Tibial nerve (tissue), 4 donors: ENCODE results near the gene CLDN11. TPM values are rescaled to one million over a fixed set of nuclear protein-coding genes. Genes with fewer than 3 reads are reported as not detected.
A peak's percentile ranks its signal among the peaks of the same experiment; 100 is the strongest.

ENCODE experiments used
- DNase-seq, 2 donors: peaks; one replicate each; pipeline ENCODE4 v3.0.0-alpha.2; 2019; ENCODE audit warnings: low spot score in 2 of 2
- H3K27ac ChIP-seq, 4 donors: fragments of 200-600 bp; sonication (generic) in 3 of 4; one replicate each; pipeline ENCODE4 v1.5.1; 2017 to 2019; ENCODE audit warnings: mild to moderate bottlenecking in 1 of 4
- H3K27me3 ChIP-seq, 2 donors: fragments of 200-600 bp; sonication (generic) in 1 of 2; one replicate each; pipeline versions ENCODE4 v1.5.1 to v1.6.0; 2017 to 2019
- H3K36me3 ChIP-seq, 3 donors: fragments of 200-600 bp; sonication (generic); one replicate each; pipeline ENCODE4 v1.5.1; 2018 to 2019
- H3K4me1 ChIP-seq, 4 donors: fragments of 200-600 bp; sonication (generic) in 3 of 4; one replicate each; pipeline ENCODE4 v1.5.1; 2017 to 2019
- H3K4me3 ChIP-seq, 4 donors: fragments of 200-600 bp; sonication (generic) in 3 of 4; one replicate each; pipeline ENCODE4 v1.5.1; 2017 to 2019; ENCODE audit warnings: mild to moderate bottlenecking in 1 of 4, moderate library complexity in 1 of 4
- H3K9me3 ChIP-seq, 4 donors: fragments of 200-600 bp; sonication (generic) in 3 of 4; one replicate each; pipeline ENCODE4 v1.5.1; 2017 to 2019
- EP300 ChIP-seq, 2 donors: sonication (generic); formaldehyde crosslinking; IDR thresholded peaks; one replicate each; pipeline ENCODE4 v1.6.1; 2017; ENCODE audit warnings: antibody characterized with exemption in 2 of 2, mild to moderate bottlenecking in 1 of 2
- POLR2A ChIP-seq, 2 donors: fragments of 450-650 bp; IDR thresholded peaks; one replicate each; pipeline ENCODE4 v1.6.1; 2017; ENCODE audit warnings: antibody characterized with exemption in 2 of 2, mild to moderate bottlenecking in 2 of 2, moderate library complexity in 2 of 2
- WGBS, 2 donors: methylation state at CpG; one replicate each; pipeline ENCODE4 v1.1.5; 2018; 5-methylcytosine and 5-hydroxymethylcytosine counted together
- total RNA-seq, 4 donors: library from RNA; depleted of rRNA; stranded (reverse); fragments of >200 nt; gene quantifications; one replicate each; pipeline ENCODE4 v1.1.0, GENCODE V29; 2016
- TF ChIP-seq, protein P1 (sequence below), 5 experiments: fragments of 200-600 bp in 3 of 5; fragments of 450-650 bp in 2 of 5; sonication (generic) in 3 of 5; IDR thresholded peaks; one replicate each; pipeline ENCODE4 v1.5.1; 2016 to 2019; ENCODE audit warnings: antibody characterized with exemption in 5 of 5, mild to moderate bottlenecking in 3 of 5, moderate library complexity in 2 of 5

Gene CLDN11
- total RNA-seq, 4 donors from 2014 or later, result 32.0 to 65.1 (median 52.8) TPM

DNA sequence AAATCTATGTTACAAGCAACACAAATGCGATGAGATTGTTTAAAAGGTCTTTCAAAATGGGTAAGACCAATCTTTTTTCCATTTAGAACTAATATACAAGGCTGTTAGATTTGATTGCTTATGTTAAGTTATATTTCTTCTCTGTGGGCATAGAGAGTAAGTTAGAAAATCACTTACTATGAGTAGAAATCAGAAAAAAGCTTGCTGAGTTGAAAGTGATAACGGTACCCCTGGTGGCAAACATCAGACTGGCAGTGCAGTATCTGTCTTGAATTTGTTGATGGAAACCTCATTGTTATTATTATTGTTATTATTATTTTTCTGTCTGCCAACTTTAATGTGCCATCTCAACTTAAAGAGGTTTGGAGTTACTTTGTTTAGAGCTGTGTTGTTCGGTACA, 12.4 kb downstream of the CLDN11 start:
- H3K9me3 ChIP-seq, result no peaks in the 10 kb centered on the region
- no peaks in the 10 kb centered on the region for H3K27me3 ChIP-seq
- peak overlapping the region in 1 of 4 donors; percentile 65 for H3K27ac ChIP-seq
- H3K4me3 ChIP-seq, result no peak overlapping the region
- H3K4me1 ChIP-seq, result peaks cover 0 to 25% (median 7%) of the 10 kb centered on the region in 4 donors
- TF ChIP-seq POLR2A (IDR thresholded peaks at IDR 0.05), result no peak
- TF ChIP-seq, protein P1, sequence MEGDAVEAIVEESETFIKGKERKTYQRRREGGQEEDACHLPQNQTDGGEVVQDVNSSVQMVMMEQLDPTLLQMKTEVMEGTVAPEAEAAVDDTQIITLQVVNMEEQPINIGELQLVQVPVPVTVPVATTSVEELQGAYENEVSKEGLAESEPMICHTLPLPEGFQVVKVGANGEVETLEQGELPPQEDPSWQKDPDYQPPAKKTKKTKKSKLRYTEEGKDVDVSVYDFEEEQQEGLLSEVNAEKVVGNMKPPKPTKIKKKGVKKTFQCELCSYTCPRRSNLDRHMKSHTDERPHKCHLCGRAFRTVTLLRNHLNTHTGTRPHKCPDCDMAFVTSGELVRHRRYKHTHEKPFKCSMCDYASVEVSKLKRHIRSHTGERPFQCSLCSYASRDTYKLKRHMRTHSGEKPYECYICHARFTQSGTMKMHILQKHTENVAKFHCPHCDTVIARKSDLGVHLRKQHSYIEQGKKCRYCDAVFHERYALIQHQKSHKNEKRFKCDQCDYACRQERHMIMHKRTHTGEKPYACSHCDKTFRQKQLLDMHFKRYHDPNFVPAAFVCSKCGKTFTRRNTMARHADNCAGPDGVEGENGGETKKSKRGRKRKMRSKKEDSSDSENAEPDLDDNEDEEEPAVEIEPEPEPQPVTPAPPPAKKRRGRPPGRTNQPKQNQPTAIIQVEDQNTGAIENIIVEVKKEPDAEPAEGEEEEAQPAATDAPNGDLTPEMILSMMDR (IDR thresholded peaks at IDR 0.05), result no peak
- TF ChIP-seq EP300 (IDR thresholded peaks at IDR 0.05), result no peak
- WGBS, 2 donors, result 96% methylated on average over 3 of the region's 3 CpGs
- no peak for DNase-seq
- H3K36me3 ChIP-seq, result peaks cover 0 to 26% (median 0%) of the 10 kb centered on the region in 3 donors

DNA sequence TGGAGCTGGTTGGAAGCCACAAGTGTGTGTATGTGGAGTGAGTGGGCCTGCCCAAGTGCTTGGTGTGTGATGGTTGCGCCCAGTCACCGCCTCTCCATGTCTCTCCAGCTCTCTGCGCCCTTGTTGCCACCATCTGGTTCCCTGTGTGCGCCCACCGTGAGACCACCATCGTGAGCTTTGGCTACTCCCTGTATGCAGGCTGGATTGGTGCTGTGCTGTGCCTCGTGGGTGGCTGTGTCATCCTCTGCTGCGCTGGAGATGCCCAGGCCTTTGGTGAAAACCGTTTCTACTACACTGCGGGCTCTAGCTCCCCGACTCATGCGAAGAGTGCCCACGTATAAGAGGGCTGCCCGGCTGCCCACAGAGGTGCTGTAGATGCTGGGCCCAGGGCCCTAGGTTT, 13.7 kb downstream of the CLDN11 start:
- Histone ChIP-seq H3K27me3 (no peaks in the 10 kb centered on the region), H3K9me3 (no peaks in the 10 kb centered on the region), H3K4me1 (peaks cover 0 to 19% (median 7%) of the 10 kb centered on the region in 4 donors), H3K27ac (no peak overlapping the region), H3K4me3 (no peak overlapping the region), H3K36me3 (peaks cover 0 to 33% (median 0%) of the 10 kb centered on the region in 3 donors)
- DNase-seq, result no peak
- 96 to 98% methylated on average over 13 to 14 of the region's 14 CpGs for WGBS, 2 donors
- TF ChIP-seq EP300 (IDR thresholded peaks at IDR 0.05), result no peak
- TF ChIP-seq, protein P1 (IDR thresholded peaks at IDR 0.05), result no peak
- no peak for TF ChIP-seq POLR2A (IDR thresholded peaks at IDR 0.05)

DNA sequence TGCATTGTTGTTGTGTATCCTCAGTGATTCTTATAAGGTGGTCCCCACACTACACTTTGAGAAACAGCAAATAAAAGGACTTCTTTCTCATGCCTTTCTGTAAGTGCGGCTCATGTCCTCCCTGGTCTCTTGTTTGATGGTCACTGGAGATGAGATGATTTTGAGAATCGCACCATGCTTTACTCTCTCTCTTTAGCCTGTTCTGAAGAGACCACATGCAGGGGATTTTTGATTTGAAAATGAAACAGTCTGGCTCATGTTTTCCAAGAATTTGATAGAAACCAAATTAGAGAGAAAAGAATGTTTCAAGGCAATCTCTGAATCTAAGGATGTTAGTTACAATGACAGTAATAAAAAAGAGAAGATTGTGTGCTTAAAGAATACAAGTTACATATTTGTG, 18.0 kb downstream of the CLDN11 start:
- Histone ChIP-seq H3K27me3 (no peaks in the 10 kb centered on the region), H3K4me3 (no peak overlapping the region)
- WGBS, 2 donors, result 54 to 69% methylated on average over 2 of the region's 2 CpGs

DNA sequence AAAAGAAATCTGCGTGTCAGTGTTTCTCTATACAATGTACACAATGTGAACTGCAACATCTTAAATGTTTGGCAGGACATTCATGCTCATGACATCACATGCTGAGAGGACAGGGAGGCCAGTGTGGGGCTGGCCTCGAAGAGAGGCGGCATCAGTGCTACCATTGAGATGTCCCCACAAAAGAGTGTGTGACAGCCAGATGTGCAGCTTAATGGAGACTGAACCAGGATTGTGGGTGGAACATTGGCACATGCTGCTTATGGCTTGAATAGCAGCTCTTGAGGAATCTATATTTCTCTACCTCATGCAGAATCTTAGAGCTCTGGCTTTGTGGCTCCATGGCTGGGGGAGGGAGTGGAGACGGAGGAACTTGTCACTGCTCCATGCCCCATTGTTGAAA, 18.5 kb downstream of the CLDN11 start:
- no peak overlapping the region for H3K4me3 ChIP-seq
- H3K9me3 ChIP-seq, result no peaks in the 10 kb centered on the region
- TF ChIP-seq POLR2A (IDR thresholded peaks at IDR 0.05), result no peak
- peak in 1 of 2 donors; percentile 23 for TF ChIP-seq EP300 (IDR thresholded peaks at IDR 0.05)
- DNase-seq, result no peak
- WGBS, 2 donors, result 42 to 58% methylated on average over 4 of the region's 4 CpGs
- H3K27ac ChIP-seq, result peak overlapping the region in 2 of 4 donors; percentile 54 to 75
- H3K36me3 ChIP-seq, result peaks cover 0 to 32% (median 0%) of the 10 kb centered on the region in 3 donors
- no peaks in the 10 kb centered on the region for H3K27me3 ChIP-seq
- peaks cover 0 to 9% (median 2%) of the 10 kb centered on the region in 4 donors for H3K4me1 ChIP-seq

More for the DNA sequence above, 18.0 kb downstream of the CLDN11 start:
- peaks cover 0 to 9% (median 2%) of the 10 kb centered on the region in 4 donors for H3K4me1 ChIP-seq
- DNase-seq, result no peak
- no peaks in the 10 kb centered on the region for H3K9me3 ChIP-seq
- H3K36me3 ChIP-seq, result peaks cover 0 to 33% (median 0%) of the 10 kb centered on the region in 3 donors
- TF ChIP-seq EP300 (IDR thresholded peaks at IDR 0.05) (no peak), POLR2A (IDR thresholded peaks at IDR 0.05) (no peak)
- TF ChIP-seq, protein P1 (IDR thresholded peaks at IDR 0.05), result no peak
- H3K27ac ChIP-seq, result peak overlapping the region in 2 of 4 donors; percentile 54 to 75

DNA sequence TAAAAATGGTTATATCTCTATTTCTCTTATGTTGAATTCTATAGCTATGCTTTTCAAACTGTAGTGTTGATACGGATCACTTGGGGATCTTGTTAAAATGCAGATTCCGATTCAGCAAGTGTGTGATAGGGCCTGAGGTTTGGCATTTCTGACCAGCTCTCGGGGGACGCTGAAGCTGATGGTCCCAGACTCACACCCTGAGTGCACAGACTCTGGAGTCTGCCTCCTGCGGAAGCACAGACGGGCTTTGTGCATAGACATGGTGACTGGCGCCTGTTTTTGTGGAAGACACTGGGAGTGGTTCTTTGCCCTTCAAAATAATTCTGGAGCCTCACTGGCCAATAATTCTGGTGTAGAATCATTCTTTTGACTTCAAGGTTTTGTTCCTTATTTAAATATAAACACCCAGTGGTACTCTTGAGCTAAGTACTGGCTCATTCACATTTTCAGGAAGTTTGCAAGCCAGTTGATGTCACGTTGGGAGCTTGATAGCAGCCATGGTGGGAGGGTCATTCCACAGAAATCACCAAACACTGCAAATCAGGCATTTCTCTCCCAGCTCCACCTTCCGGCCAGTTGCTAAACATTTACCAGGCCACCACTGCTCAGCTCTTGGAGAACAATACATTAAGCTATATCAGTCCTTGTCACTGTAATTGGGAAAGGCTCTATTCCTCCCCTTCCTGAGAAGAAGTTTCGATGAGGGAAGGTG, 19.2 kb downstream of the CLDN11 start:
- no peaks in the 10 kb centered on the region for H3K27me3 ChIP-seq
- 58 to 74% methylated on average over 10 of the region's 10 CpGs for WGBS, 2 donors
- peaks cover 0 to 25% (median 0%) of the 10 kb centered on the region in 3 donors for H3K36me3 ChIP-seq
- no peaks in the 10 kb centered on the region for H3K9me3 ChIP-seq
- H3K4me3 ChIP-seq, result no peak overlapping the region
- no peak for TF ChIP-seq POLR2A (IDR thresholded peaks at IDR 0.05)
- TF ChIP-seq, protein P1 (IDR thresholded peaks at IDR 0.05), result no peak
- no peak for TF ChIP-seq EP300 (IDR thresholded peaks at IDR 0.05)
- H3K4me1 ChIP-seq, result peaks cover 0 to 9% (median 2%) of the 10 kb centered on the region in 4 donors
- no peak for DNase-seq
- H3K27ac ChIP-seq, result peak overlapping the region in 2 of 4 donors; percentile 54 to 75
